Measurements from ENCODE around the gene UPB1. TPM values are rescaled to one million over a fixed set of nuclear protein-coding genes. Genes with fewer than 3 reads are reported as not detected.

Gene UPB1
- total and polyA plus RNA-seq, 7 donors = 0.28 to 0.83 (median 0.36) TPM; not detected in 4

GRCh38 chr22:24554313-24555164 lies 59.4 kb downstream of the UPB1 start, which contains the start of gene GUCD1:
Gene GUCD1, minus strand, starts transcription at chr22:24555138. Its CDS starts 147 bp downstream, at chr22:24554991.
- Histone ChIP-seq H3K4me3 (peak within 1 kb of the TSS; percentile 91 to 99 (median 94)), H3K9me3 (no peaks in the 10 kb centered on the region), H3K36me3 (peaks cover 0 to 22% (median 10%) of the 10 kb centered on the region in 4 donors), H3K4me1 (peaks cover 0 to 51% (median 47%) of the 10 kb centered on the region in 4 donors), H3K27me3 (no peaks in the 10 kb centered on the region), H3K27ac (peak within 1 kb of the TSS; percentile 99)
- DNase-seq = no peak
- WGBS, 2 donors = 0 to 1% methylated on average over 64 of the region's 64 CpGs
- TF ChIP-seq EP300 (IDR thresholded peaks at IDR 0.05) (no peak), POLR2AphosphoS5 (IDR thresholded peaks at IDR 0.05) (peak; percentile 76 to 90 (median 82)), CTCF (IDR thresholded peaks at IDR 0.05) (no peak), POLR2A (IDR thresholded peaks at IDR 0.05) (peak; percentile 51 to 81)
- intact Hi-C loops (cut with DNase I) = loop anchor here (2.0 kb wide), 1 partner anchor 38 kb away; the partner anchor contains the start of gene LRRC75B

GRCh38 chr22:24555165-24556039 lies 60.3 kb downstream of the UPB1 start, which contains the start of gene SNRPD3:
Gene SNRPD3, plus strand, starts transcription at chr22:24555999. Its CDS starts 1,676 bp downstream, at chr22:24557675.
- H3K27me3 ChIP-seq = no peaks in the 10 kb centered on the region
- H3K4me3 ChIP-seq = peak within 1 kb of the TSS; percentile 91 to 99 (median 94)
- peaks cover 0 to 51% (median 46%) of the 10 kb centered on the region in 4 donors for H3K4me1 ChIP-seq
- H3K9me3 ChIP-seq = no peaks in the 10 kb centered on the region
- H3K36me3 ChIP-seq = peaks cover 0 to 30% (median 10%) of the 10 kb centered on the region in 4 donors
- peak in 3 of 4 experiments; percentile 35 to 47 (median 42) for TF ChIP-seq CTCF (IDR thresholded peaks at IDR 0.05)
- TF ChIP-seq EP300 (IDR thresholded peaks at IDR 0.05) = peak in 1 of 4 donors; percentile 66
- TF ChIP-seq POLR2AphosphoS5 (IDR thresholded peaks at IDR 0.05) = peak; percentile 78 to 92 (median 85)
- TF ChIP-seq POLR2A (IDR thresholded peaks at IDR 0.05) = peak; percentile 32 to 36
- intact Hi-C loops (cut with DNase I) = loop anchor here (2.0 kb wide), 1 partner anchor 37 kb away; the partner anchor contains the start of gene LRRC75B
- H3K27ac ChIP-seq = peak within 1 kb of the TSS; percentile 99
- peak; percentile 100 for DNase-seq
- 0% methylated on average over 59 of the region's 59 CpGs for WGBS, 2 donors

GRCh38 chr22:24559471-24559870 lies 64.3 kb downstream of the UPB1 start:
- H3K4me1 ChIP-seq = peaks cover 0 to 39% (median 27%) of the 10 kb centered on the region in 4 donors
- no peaks in the 10 kb centered on the region for H3K9me3 ChIP-seq
- H3K27me3 ChIP-seq = no peaks in the 10 kb centered on the region
- no peak for DNase-seq
- H3K4me3 ChIP-seq = no peak overlapping the region
- peaks cover 0 to 47% (median 12%) of the 10 kb centered on the region in 4 donors for H3K36me3 ChIP-seq
- WGBS, 2 donors = 74 to 81% methylated on average over 4 of the region's 4 CpGs
- no peak for TF ChIP-seq CTCF (IDR thresholded peaks at IDR 0.05)
- TF ChIP-seq EP300 (IDR thresholded peaks at IDR 0.05) = no peak
- TF ChIP-seq POLR2AphosphoS5 (IDR thresholded peaks at IDR 0.05) = no peak
- no peak for TF ChIP-seq POLR2A (IDR thresholded peaks at IDR 0.05)
- H3K27ac ChIP-seq = no peak overlapping the region
- intact Hi-C loops (cut with DNase I) = no loop called here

GRCh38 chr22:24563246-24563645 lies 68.1 kb downstream of the UPB1 start:
- peaks cover 0 to 52% (median 5%) of the 10 kb centered on the region in 4 donors for H3K36me3 ChIP-seq
- no peak for DNase-seq
- no peak for TF ChIP-seq POLR2AphosphoS5 (IDR thresholded peaks at IDR 0.05)
- no peak for TF ChIP-seq POLR2A (IDR thresholded peaks at IDR 0.05)
- TF ChIP-seq EP300 (IDR thresholded peaks at IDR 0.05) = no peak
- no peak for TF ChIP-seq CTCF (IDR thresholded peaks at IDR 0.05)
- H3K27me3 ChIP-seq = no peaks in the 10 kb centered on the region
- no peak overlapping the region for H3K4me3 ChIP-seq
- peaks cover 0 to 47% (median 24%) of the 10 kb centered on the region in 4 donors for H3K4me1 ChIP-seq
- no peaks in the 10 kb centered on the region for H3K9me3 ChIP-seq
- WGBS, 2 donors = 90 to 93% methylated on average over 2 of the region's 2 CpGs
- no peak overlapping the region for H3K27ac ChIP-seq
- intact Hi-C loops (cut with DNase I) = no loop called here

Measured in sigmoid colon (tissue), 7 donors.